Measurements from ENCODE around the gene PDCD2.
"Not testable (repeated sequence)": the region's sequence is repeated elsewhere in the genome, so short reads cannot be mapped to it uniquely, and the experiment has no call there.

Gene PDCD2

DNA sequence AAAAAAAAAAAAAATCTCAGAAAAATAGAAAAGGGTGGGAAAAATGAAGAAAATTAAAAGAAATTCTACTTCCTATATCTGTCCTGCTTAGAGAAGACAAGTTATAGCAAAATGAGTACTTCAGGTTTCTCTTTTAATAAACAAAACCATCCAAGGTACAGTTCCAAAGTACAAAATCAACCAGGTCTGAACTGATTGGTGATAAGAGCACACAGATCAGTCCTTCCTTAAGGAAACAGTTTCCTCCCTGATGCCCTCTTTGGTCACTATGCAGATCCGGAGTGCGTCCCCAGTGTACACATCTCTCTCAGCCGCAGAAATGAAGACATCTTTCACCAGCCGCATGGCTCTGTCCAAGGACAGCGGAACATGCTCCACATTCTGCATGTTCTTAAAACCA lies 49.4 kb downstream of the PDCD2 start (continued):
- TF ChIP-seq, protein P1, sequence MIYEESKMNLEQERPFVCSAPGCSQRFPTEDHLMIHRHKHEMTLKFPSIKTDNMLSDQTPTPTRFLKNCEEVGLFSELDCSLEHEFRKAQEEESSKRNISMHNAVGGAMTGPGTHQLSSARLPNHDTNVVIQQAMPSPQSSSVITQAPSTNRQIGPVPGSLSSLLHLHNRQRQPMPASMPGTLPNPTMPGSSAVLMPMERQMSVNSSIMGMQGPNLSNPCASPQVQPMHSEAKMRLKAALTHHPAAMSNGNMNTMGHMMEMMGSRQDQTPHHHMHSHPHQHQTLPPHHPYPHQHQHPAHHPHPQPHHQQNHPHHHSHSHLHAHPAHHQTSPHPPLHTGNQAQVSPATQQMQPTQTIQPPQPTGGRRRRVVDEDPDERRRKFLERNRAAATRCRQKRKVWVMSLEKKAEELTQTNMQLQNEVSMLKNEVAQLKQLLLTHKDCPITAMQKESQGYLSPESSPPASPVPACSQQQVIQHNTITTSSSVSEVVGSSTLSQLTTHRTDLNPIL (CRISPR knock-in tag; IDR thresholded peaks at IDR 0.05; ENCODE audit: low read depth) = no peak
- TF ChIP-seq ZFP30 (CRISPR knock-in tag; IDR thresholded peaks at IDR 0.05) (no peak), GLIS3 (CRISPR knock-in tag; IDR thresholded peaks at IDR 0.05) (no peak), ZNF565 (CRISPR knock-in tag; conservative IDR thresholded peaks at IDR 0.05; ENCODE audit: low read depth) (no peak), SNAI2 (CRISPR knock-in tag; IDR thresholded peaks at IDR 0.05) (no peak)

DNA sequence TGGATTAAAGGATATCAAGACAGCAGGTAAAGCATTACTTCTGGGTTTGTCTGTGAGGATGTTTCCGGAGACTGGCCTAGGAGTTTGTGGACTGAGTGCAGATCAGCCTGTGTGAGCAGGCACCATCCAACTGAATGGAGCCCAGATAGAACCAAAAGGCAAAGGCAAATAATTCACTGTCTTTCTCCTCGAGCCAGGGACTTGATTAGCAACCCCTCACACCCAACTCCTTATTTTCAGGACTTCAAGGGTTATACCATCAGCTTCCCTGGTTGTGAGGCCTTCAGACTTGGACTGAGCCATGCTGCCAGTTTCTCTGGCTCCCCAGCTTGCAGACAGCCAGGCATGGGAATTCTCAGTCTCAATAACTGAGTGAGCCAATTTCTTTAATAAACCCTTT lies 50.6 kb downstream of the PDCD2 start:
- TF ChIP-seq ZNF70 (CRISPR knock-in tag; IDR thresholded peaks at IDR 0.05) (no peak), GLIS3 (CRISPR knock-in tag; IDR thresholded peaks at IDR 0.05) (no peak), ZFP3 (CRISPR knock-in tag; IDR thresholded peaks at IDR 0.05) (no peak), TCF4 (CRISPR knock-in tag; IDR thresholded peaks at IDR 0.05; ENCODE audit: borderline replicate concordance) (no peak), SNAI2 (CRISPR knock-in tag; IDR thresholded peaks at IDR 0.05) (no peak), ZC3H10 (CRISPR knock-in tag; IDR thresholded peaks at IDR 0.05) (no peak)
- TF ChIP-seq, protein P1 (CRISPR knock-in tag; IDR thresholded peaks at IDR 0.05; ENCODE audit: low read depth) = no peak
- TF ChIP-seq, protein P2, sequence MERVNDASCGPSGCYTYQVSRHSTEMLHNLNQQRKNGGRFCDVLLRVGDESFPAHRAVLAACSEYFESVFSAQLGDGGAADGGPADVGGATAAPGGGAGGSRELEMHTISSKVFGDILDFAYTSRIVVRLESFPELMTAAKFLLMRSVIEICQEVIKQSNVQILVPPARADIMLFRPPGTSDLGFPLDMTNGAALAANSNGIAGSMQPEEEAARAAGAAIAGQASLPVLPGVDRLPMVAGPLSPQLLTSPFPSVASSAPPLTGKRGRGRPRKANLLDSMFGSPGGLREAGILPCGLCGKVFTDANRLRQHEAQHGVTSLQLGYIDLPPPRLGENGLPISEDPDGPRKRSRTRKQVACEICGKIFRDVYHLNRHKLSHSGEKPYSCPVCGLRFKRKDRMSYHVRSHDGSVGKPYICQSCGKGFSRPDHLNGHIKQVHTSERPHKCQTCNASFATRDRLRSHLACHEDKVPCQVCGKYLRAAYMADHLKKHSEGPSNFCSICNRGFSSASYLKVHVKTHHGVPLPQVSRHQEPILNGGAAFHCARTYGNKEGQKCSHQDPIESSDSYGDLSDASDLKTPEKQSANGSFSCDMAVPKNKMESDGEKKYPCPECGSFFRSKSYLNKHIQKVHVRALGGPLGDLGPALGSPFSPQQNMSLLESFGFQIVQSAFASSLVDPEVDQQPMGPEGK (CRISPR knock-in tag; IDR thresholded peaks at IDR 0.05; ENCODE audit: borderline replicate concordance) = no peak
- TF ChIP-seq, protein P3, sequence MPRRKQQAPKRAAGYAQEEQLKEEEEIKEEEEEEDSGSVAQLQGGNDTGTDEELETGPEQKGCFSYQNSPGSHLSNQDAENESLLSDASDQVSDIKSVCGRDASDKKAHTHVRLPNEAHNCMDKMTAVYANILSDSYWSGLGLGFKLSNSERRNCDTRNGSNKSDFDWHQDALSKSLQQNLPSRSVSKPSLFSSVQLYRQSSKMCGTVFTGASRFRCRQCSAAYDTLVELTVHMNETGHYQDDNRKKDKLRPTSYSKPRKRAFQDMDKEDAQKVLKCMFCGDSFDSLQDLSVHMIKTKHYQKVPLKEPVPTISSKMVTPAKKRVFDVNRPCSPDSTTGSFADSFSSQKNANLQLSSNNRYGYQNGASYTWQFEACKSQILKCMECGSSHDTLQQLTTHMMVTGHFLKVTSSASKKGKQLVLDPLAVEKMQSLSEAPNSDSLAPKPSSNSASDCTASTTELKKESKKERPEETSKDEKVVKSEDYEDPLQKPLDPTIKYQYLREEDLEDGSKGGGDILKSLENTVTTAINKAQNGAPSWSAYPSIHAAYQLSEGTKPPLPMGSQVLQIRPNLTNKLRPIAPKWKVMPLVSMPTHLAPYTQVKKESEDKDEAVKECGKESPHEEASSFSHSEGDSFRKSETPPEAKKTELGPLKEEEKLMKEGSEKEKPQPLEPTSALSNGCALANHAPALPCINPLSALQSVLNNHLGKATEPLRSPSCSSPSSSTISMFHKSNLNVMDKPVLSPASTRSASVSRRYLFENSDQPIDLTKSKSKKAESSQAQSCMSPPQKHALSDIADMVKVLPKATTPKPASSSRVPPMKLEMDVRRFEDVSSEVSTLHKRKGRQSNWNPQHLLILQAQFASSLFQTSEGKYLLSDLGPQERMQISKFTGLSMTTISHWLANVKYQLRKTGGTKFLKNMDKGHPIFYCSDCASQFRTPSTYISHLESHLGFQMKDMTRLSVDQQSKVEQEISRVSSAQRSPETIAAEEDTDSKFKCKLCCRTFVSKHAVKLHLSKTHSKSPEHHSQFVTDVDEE (CRISPR knock-in tag; IDR thresholded peaks at IDR 0.05) = no peak
- no peak for ATAC-seq

DNA sequence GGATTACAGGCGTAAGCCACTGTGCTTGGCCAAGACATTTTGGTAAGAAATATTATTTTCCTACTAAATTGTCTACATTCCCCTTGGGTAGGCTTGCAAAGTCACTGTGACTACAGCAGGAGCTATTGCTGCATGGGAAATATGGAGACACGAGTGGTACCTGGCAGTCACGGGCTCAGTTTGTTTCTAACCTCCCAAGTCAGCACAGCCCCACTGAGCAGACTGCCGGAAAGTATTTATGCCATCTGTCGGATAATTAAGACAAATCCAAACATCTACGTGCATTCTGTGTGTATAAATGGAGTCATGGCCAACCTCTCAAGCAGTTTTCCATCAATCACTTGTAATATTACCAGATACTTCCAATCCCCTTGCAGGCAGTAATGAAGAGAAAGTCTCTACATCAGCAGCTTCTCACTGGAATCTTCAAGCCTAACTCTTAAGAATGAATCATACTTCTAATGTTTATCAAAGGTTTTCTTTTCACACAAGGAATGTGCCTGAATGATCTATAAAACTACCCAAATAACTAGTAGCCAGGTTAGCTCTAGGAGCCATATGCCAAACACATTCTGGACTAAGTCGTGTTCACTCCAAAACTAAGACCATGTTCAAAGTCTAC lies 51.5 kb downstream of the PDCD2 start:
- ATAC-seq = no peak

DNA sequence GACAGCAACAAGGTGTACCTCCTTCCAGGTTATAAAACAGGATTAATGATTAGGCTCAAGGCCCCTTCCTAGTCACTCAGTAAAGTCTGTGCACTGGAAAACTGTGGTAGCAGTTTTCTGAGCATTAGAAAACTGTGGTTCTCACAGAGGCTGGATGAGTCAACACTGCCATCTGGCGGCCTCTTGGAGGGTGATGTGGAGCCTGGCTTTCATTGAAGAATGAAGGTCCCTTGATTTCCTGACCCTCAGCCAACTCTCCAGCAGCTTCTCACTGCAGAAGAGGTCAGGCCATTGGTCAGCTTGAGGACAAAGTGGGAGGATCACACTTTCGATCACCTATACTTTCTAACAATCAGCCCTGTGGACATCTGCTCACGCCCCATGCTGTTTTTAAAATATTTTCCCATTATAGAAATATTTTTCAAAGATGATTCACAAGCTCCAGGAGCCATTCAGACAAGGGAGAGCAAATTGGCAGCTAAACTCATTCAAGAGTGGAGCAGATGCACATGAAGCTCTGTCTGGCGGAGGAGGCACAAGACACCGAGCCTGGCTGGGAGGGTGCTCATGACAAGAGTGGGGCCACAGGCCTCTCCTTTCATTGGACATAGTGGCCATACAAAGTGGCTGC lies 54.5 kb downstream of the PDCD2 start:
- TF ChIP-seq ZNF70 (CRISPR knock-in tag; IDR thresholded peaks at IDR 0.05) (no peak), SNAI2 (CRISPR knock-in tag; IDR thresholded peaks at IDR 0.05) (no peak), ESRRG (CRISPR knock-in tag; IDR thresholded peaks at IDR 0.05) (no peak), OSR1 (CRISPR knock-in tag; IDR thresholded peaks at IDR 0.05) (no peak), ZFP30 (CRISPR knock-in tag; IDR thresholded peaks at IDR 0.05) (no peak), ZNF565 (CRISPR knock-in tag; conservative IDR thresholded peaks at IDR 0.05; ENCODE audit: low read depth) (no peak), GLIS3 (CRISPR knock-in tag; IDR thresholded peaks at IDR 0.05) (no peak), ISL1 (CRISPR knock-in tag; IDR thresholded peaks at IDR 0.05) (no peak)
- TF ChIP-seq, protein P2 (CRISPR knock-in tag; IDR thresholded peaks at IDR 0.05; ENCODE audit: borderline replicate concordance) = no peak
- ATAC-seq = peak; percentile 94

More for the DNA sequence above, 51.5 kb downstream of the PDCD2 start:
- no peak for TF ChIP-seq ZNF565 (CRISPR knock-in tag; conservative IDR thresholded peaks at IDR 0.05; ENCODE audit: low read depth)
- no peak for TF ChIP-seq ZC3H10 (CRISPR knock-in tag; IDR thresholded peaks at IDR 0.05)
- TF ChIP-seq, protein P2 (CRISPR knock-in tag; IDR thresholded peaks at IDR 0.05; ENCODE audit: borderline replicate concordance) = no peak

DNA sequence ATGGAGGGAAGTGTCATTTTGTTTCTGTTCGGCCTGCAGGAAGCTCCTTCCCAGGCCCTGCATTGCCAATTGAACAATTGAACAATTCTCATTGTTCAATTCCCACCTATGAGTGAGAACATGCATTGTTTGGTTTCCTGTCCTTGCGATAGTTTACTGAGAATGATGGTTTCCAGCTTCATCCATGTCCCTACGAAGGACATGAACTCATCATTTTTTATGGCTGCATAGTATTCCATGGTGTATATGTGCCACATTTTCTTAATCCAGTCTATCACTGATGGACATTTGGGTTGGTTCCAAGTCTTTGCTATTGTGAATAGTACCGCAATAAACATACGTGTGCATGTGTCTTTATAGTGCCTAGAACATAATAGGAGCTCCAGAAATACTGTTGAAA lies 56.4 kb downstream of the PDCD2 start:
- ATAC-seq = not testable (repeated sequence)
